Measurements from ENCODE around the gene ST3GAL6. TPM values are rescaled to one million over a fixed set of nuclear protein-coding genes. Genes with fewer than 3 reads are reported as not detected.

Gene ST3GAL6
- total RNA-seq, 1 donor from 2014 or later = 52.5 TPM

DNA sequence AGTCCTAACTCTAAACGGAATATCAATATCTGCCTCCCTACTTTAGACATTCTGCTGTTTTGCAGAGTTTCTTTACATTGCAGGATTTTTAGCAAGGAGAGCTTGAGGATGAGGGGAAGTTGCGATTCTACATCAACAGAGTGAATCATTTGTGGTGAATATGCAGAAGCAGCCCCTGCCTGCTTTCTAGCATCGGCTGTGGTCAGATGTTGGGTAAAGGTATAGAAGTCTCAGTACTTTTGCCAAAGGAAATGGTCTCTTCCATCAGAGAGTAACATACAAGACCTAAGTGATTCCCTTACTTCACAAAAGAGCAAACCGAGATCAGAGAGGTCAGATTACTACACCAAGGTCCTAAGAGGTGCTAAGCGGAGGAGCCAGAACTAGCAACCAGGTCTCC lies 15.2 kb downstream of the ST3GAL6 start:
- Histone ChIP-seq H3K27ac (replicated peaks) (peak overlapping the region; percentile 60), H3K36me3 (peaks cover 12% of the 10 kb centered on the region), H3K9me3 (replicated peaks) (no peaks in the 10 kb centered on the region), H3K4me3 (no peak overlapping the region), H3K4me1 (peaks cover 59% of the 10 kb centered on the region), H3K27me3 (ENCODE audit: low read depth) (no peaks in the 10 kb centered on the region)
- DNase-seq = no peak
- intact Hi-C loops (cut with micrococcal nuclease) = no loop called here
- TF ChIP-seq CTCF (IDR thresholded peaks at IDR 0.05; ENCODE audit: borderline replicate concordance) = no peak

DNA sequence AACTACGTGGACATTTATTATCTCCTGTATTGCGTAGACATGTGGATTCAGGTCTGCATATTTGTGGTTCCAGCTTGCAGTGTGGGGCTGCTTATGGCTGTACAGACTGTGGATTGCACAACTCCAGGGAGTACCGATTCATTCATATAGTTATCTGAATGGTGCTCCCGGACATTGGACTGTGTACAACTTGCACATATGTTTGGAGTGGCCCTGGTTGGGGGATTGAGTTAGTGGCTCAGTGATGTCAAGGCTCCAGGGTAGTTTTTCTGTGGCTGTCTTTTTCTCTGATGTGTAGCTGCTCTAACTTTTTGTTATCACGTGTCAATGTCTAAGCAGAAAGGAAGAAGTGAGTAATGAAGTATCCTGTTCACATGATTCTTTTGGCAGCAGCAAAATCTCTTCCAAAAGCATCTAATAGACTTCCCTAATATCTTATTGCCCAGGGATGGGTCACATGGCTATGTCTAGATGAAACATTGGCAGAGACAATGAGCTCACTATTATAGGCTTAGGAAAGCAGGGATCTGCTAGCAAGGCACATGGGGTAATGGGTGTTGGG lies 15.8 kb downstream of the ST3GAL6 start:
- no peak for DNase-seq
- no peak overlapping the region for H3K4me3 ChIP-seq
- H3K27me3 ChIP-seq (ENCODE audit: low read depth) = no peaks in the 10 kb centered on the region
- H3K27ac ChIP-seq (replicated peaks) = peak overlapping the region; percentile 60
- H3K36me3 ChIP-seq = peaks cover 10% of the 10 kb centered on the region
- H3K4me1 ChIP-seq = peaks cover 64% of the 10 kb centered on the region
- no peaks in the 10 kb centered on the region for H3K9me3 ChIP-seq (replicated peaks)
- intact Hi-C loops (cut with micrococcal nuclease) = no loop called here
- no peak for TF ChIP-seq CTCF (IDR thresholded peaks at IDR 0.05; ENCODE audit: borderline replicate concordance)

- intact Hi-C loops (cut with micrococcal nuclease) = no loop called here
- H3K36me3 ChIP-seq = peaks cover 5% of the 10 kb centered on the region
- DNase-seq = no peak
- H3K27me3 ChIP-seq (ENCODE audit: low read depth) = no peaks in the 10 kb centered on the region
- no peak for TF ChIP-seq CTCF (IDR thresholded peaks at IDR 0.05; ENCODE audit: borderline replicate concordance)
- H3K9me3 ChIP-seq (replicated peaks) = no peaks in the 10 kb centered on the region
- H3K4me1 ChIP-seq = peaks cover 72% of the 10 kb centered on the region
- H3K4me3 ChIP-seq = no peak overlapping the region
- peak overlapping the region; percentile 60 for H3K27ac ChIP-seq (replicated peaks)
Measured at GRCh38 chr3:98779541-98780335, 16.6 kb downstream of the ST3GAL6 start.

- H3K4me1 ChIP-seq = peaks cover 74% of the 10 kb centered on the region
- H3K27ac ChIP-seq (replicated peaks) = peak overlapping the region; percentile 60
- TF ChIP-seq CTCF (IDR thresholded peaks at IDR 0.05; ENCODE audit: borderline replicate concordance) = no peak
Measured at GRCh38 chr3:98780343-98780742, 17.2 kb downstream of the ST3GAL6 start.

GRCh38 chr3:98782824-98783500 lies 19.8 kb downstream of the ST3GAL6 start:
- H3K4me3 ChIP-seq = no peak overlapping the region
- no peaks in the 10 kb centered on the region for H3K36me3 ChIP-seq
- no peaks in the 10 kb centered on the region for H3K27me3 ChIP-seq (ENCODE audit: low read depth)
- H3K9me3 ChIP-seq (replicated peaks) = no peaks in the 10 kb centered on the region
- H3K27ac ChIP-seq (replicated peaks) = peak overlapping the region; percentile 71
- intact Hi-C loops (cut with micrococcal nuclease) = no loop called here
- peaks cover 74% of the 10 kb centered on the region for H3K4me1 ChIP-seq
- DNase-seq = no peak
- no peak for TF ChIP-seq CTCF (IDR thresholded peaks at IDR 0.05; ENCODE audit: borderline replicate concordance)

More at GRCh38 chr3:98780343-98780742, 17.2 kb downstream of the ST3GAL6 start:
- Histone ChIP-seq H3K36me3 (peaks cover 5% of the 10 kb centered on the region), H3K27me3 (ENCODE audit: low read depth) (no peaks in the 10 kb centered on the region), H3K9me3 (replicated peaks) (no peaks in the 10 kb centered on the region), H3K4me3 (no peak overlapping the region)
- intact Hi-C loops (cut with micrococcal nuclease) = no loop called here
- DNase-seq = no peak

Measured in left ventricle myocardium inferior (tissue), 1 donor.